WTC11 (cell line): ENCODE data around the gene SRSF4. TPM values are rescaled to one million over a fixed set of nuclear protein-coding genes. Genes with fewer than 3 reads are reported as not detected.

Source experiments
- ATAC-seq: fragments of 200-7000 bp; cut with Tn5 transposase; 2 replicates; pipeline ENCODE4 v1.10.0; 2021; ENCODE audit warnings: mild to moderate bottlenecking, moderate library complexity
- CTCF ChIA-PET: fragments of 300-600 bp; sonication (Branson Sonifier 250); formaldehyde crosslinking; loops from one replicate; lab custom pipeline; 2021; ENCODE audit warnings: antibody characterized with exemption; lab: Charles Lee
- POLR2A ChIA-PET: fragments of 350-600 bp; sonication (Branson Sonifier 250); formaldehyde crosslinking; loops from one replicate; lab custom pipeline; 2021; ENCODE audit warnings: antibody characterized with exemption; lab: Charles Lee
- DNase-seq: peaks from one replicate; pipeline ENCODE4 v3.0.0; 2021; ENCODE audit warnings: low spot score
- H3K27ac Mint-ChIP-seq: 2 replicates; pipeline ENCODE4 v1.8.0; 2021; ENCODE audit warnings: mixed read lengths
- H3K27me3 Mint-ChIP-seq: 2 replicates; pipeline ENCODE4 v1.8.0; 2021; ENCODE audit warnings: low read depth, mild to moderate bottlenecking, moderate library complexity, mixed read lengths
- H3K36me3 Mint-ChIP-seq: 2 replicates; pipeline ENCODE4 v1.8.0; 2021; ENCODE audit warnings: mixed read lengths
- H3K4me1 Mint-ChIP-seq: 2 replicates; pipeline ENCODE4 v1.8.0; 2022; ENCODE audit warnings: mixed read lengths
- H3K4me3 Mint-ChIP-seq: 2 replicates; pipeline ENCODE4 v1.8.0; 2021; ENCODE audit warnings: mild to moderate bottlenecking, moderate library complexity, mixed read lengths
- H3K9me3 Mint-ChIP-seq: 2 replicates; pipeline ENCODE4 v1.8.0; 2021; ENCODE audit warnings: mixed read lengths
- ATF1 ChIP-seq: sonication (generic); formaldehyde crosslinking; IDR thresholded peaks from 2 replicates; pipeline ENCODE4 v1.8.1; 2023; ENCODE audit warnings: mild to moderate bottlenecking, moderate library complexity, missing genetic modification reagents
- ELF4 ChIP-seq: sonication (generic); formaldehyde crosslinking; IDR thresholded peaks from 2 replicates; pipeline ENCODE4 v1.8.1; 2022; ENCODE audit warnings: low read depth, mild to moderate bottlenecking, moderate library complexity, missing genetic modification reagents
- EMX1 ChIP-seq: fragments of 250-450 bp; sonication (Bioruptor Pico); IDR thresholded peaks from 2 replicates; pipeline ENCODE4 v1.8.0; 2021; ENCODE audit warnings: mild to moderate bottlenecking
- ETV6 ChIP-seq: sonication (generic); formaldehyde crosslinking; IDR thresholded peaks from 2 replicates; pipeline ENCODE4 v1.8.1; 2022; ENCODE audit warnings: mild to moderate bottlenecking, missing genetic modification reagents
- FOXK1 ChIP-seq: sonication (generic); formaldehyde crosslinking; IDR thresholded peaks from 2 replicates; pipeline ENCODE4 v1.8.0; 2022; ENCODE audit warnings: mild to moderate bottlenecking, moderate library complexity, missing genetic modification reagents
- GRHL2 ChIP-seq: fragments of 250-450 bp; sonication (Bioruptor Pico); IDR thresholded peaks from 2 replicates; pipeline ENCODE4 v1.8.0; 2022; ENCODE audit warnings: mild to moderate bottlenecking, moderate library complexity; ENCODE audit not compliant: insufficient replicate concordance, severe bottlenecking
- HMGA2 ChIP-seq: fragments of 250-450 bp; sonication (Bioruptor Pico); IDR thresholded peaks from 2 replicates; pipeline ENCODE4 v1.4.0; 2021; ENCODE audit warnings: mild to moderate bottlenecking, moderate library complexity
- JAZF1 ChIP-seq: fragments of 250-450 bp; sonication (Bioruptor Pico); IDR thresholded peaks from 2 replicates; pipeline ENCODE4 v1.9.0; 2021; ENCODE audit warnings: moderate library complexity, mild to moderate bottlenecking, inconsistent platforms
- MYBL2 ChIP-seq: sonication (generic); formaldehyde crosslinking; IDR thresholded peaks from 2 replicates; pipeline ENCODE4 v1.8.1; 2023; ENCODE audit warnings: mild to moderate bottlenecking, moderate library complexity, missing genetic modification reagents
- OVOL2 ChIP-seq: fragments of 250-450 bp; sonication (Bioruptor Pico); IDR thresholded peaks from 2 replicates; pipeline ENCODE4 v1.9.0; 2021; ENCODE audit warnings: mild to moderate bottlenecking, borderline replicate concordance
- ZNF219 ChIP-seq: sonication (generic); formaldehyde crosslinking; IDR thresholded peaks from 2 replicates; pipeline ENCODE4 v1.8.0; 2023; ENCODE audit warnings: missing genetic modification reagents, mild to moderate bottlenecking, borderline replicate concordance
- ZNF232 ChIP-seq: sonication (generic); formaldehyde crosslinking; IDR thresholded peaks from 2 replicates; pipeline ENCODE4 v1.8.0; 2022; ENCODE audit warnings: mild to moderate bottlenecking, missing genetic modification reagents
- ZNF416 ChIP-seq: fragments of 250-450 bp; sonication (Bioruptor Pico); IDR thresholded peaks from 2 replicates; pipeline ENCODE4 v1.9.0; 2021; ENCODE audit warnings: mild to moderate bottlenecking, inconsistent platforms
- total RNA-seq: library from RNA; stranded (reverse); gene quantifications from 3 replicates; pipeline ENCODE4 v1.2.3, GENCODE V29; 2021
- TF ChIP-seq, protein P1 (sequence below): fragments of 250-450 bp; sonication (Bioruptor Pico); conservative IDR thresholded peaks from 2 replicates; pipeline ENCODE4 v1.9.0; 2021; ENCODE audit warnings: mild to moderate bottlenecking
- TF ChIP-seq, protein P2 (sequence below): fragments of 250-450 bp; sonication (Bioruptor Pico); IDR thresholded peaks from 2 replicates; pipeline ENCODE4 v1.9.0; 2021; ENCODE audit warnings: moderate library complexity, mild to moderate bottlenecking, inconsistent platforms, borderline replicate concordance
- TF ChIP-seq, protein P3 (sequence below): sonication (generic); formaldehyde crosslinking; IDR thresholded peaks from 2 replicates; pipeline ENCODE4 v1.8.1; 2022; ENCODE audit warnings: low read depth, missing genetic modification reagents, borderline replicate concordance
- TF ChIP-seq, protein P4 (sequence below): fragments of 250-450 bp; sonication (Bioruptor Pico); IDR thresholded peaks from 2 replicates; pipeline ENCODE4 v2.1.2; 2022; ENCODE audit warnings: mild to moderate bottlenecking, moderate library complexity

SRSF4 gene
- total RNA-seq, 1 experiment from 2014 or later: 99.9 TPM

DNA sequence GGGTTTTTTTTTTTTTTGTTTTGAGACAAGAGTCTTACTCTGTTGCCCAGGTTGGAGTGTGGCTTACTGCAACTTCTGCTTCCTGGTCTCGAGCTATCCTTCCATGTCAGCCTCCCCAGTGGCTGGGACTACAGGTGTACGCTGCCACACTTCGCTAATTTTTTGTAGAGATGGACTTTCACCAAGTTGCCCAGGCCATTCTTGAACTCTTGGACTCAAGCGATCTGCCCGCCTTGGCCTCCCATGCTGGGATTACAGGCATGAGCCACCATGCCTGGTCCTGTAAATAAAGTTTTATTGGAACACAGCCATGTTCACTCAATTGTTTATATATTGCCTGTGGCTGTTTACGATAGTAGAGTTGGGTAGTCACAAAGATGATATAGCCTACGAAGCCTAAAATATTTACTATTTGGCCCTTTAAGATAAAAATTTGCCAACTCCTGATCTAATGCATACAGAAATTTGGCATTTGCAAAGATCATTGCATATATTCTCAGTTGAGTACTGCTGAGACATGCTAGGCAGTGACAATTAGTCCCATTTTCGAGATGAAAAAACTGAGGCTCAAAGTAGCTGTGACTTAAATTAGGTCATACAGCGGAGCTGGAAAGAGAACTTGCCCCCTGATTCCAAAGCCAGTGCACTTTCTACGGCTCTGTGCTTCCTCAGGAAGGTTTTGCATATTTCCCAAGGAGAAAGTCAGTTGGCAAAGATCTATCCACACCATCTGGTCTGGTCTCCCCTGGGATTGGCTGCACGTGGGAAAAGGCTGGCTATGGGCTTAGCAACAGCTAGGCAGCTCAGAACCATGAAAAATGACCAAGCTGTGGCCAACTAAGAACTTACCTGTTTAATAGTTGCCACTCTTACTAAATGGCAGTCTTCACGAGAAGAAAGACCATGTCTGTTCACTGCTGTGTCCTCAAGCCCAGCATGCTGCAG, 29.7 kb upstream of the SRSF4 start:
- CTCF ChIA-PET: interaction anchor here (1.2 kb wide), 1 partner anchor 9 kb away, joined by 6 read pairs; no protein-coding TSS in a partner anchor
- ATAC-seq: no peak
- no peak for DNase-seq
- no peak overlapping the region for H3K27ac Mint-ChIP-seq
- H3K27me3 Mint-ChIP-seq: no peaks in the 10 kb centered on the region
- H3K4me3 Mint-ChIP-seq: no peak overlapping the region
- no peaks in the 10 kb centered on the region for H3K9me3 Mint-ChIP-seq
- no peaks in the 10 kb centered on the region for H3K4me1 Mint-ChIP-seq
- POLR2A ChIA-PET: no interaction called here
- TF ChIP-seq, protein P1, sequence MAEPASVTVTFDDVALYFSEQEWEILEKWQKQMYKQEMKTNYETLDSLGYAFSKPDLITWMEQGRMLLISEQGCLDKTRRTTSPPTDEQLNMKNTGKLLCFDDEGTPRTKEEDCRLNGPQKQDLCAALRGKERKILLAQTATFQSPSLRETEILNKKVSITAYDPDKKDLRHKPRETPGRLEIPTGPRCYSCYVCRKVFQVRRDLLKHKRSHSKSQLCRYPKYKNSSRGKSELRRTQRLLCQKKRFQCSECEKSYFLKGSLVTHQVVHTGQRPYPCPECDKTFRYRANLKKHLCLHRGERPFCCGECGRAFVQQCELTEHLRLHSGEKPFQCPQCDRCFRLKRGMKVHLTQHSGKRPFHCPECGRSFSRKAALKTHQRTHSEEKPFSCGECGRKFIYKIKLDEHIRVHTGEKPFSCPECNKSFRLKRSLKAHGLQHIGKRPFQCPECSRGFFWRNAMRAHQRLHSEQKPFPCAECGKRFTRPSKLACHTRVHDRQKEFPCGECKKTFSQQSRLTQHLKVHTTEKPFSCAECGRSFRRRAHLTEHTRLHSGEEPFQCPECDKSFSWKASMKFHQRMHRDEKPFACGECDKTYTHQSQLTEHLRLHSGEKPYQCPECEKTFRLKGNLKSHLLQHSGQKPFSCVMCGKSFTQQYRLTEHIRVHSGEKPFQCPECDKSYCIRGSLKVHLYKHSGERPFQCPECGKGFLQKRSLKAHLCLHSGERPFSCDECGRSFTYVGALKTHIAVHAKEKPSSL (CRISPR knock-in tag): no peak
- TF ChIP-seq FOXK1 (CRISPR knock-in tag) (no peak), ZNF416 (CRISPR knock-in tag) (no peak), MYBL2 (no peak), ZNF219 (CRISPR knock-in tag) (no peak), ETV6 (CRISPR knock-in tag) (no peak), EMX1 (CRISPR knock-in tag) (no peak), ATF1 (CRISPR knock-in tag) (no peak), ELF4 (CRISPR knock-in tag) (no peak), ZNF232 (CRISPR knock-in tag) (no peak)
- TF ChIP-seq, protein P2, sequence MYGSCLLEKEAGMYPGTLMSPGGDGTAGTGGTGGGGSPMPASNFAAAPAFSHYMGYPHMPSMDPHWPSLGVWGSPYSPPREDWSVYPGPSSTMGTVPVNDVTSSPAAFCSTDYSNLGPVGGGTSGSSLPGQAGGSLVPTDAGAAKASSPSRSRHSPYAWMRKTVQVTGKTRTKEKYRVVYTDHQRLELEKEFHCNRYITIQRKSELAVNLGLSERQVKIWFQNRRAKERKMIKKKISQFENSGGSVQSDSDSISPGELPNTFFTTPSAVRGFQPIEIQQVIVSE (CRISPR knock-in tag): no peak
- TF ChIP-seq, protein P3, sequence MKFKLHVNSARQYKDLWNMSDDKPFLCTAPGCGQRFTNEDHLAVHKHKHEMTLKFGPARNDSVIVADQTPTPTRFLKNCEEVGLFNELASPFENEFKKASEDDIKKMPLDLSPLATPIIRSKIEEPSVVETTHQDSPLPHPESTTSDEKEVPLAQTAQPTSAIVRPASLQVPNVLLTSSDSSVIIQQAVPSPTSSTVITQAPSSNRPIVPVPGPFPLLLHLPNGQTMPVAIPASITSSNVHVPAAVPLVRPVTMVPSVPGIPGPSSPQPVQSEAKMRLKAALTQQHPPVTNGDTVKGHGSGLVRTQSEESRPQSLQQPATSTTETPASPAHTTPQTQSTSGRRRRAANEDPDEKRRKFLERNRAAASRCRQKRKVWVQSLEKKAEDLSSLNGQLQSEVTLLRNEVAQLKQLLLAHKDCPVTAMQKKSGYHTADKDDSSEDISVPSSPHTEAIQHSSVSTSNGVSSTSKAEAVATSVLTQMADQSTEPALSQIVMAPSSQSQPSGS (CRISPR knock-in tag): no peak
- TF ChIP-seq, protein P4, sequence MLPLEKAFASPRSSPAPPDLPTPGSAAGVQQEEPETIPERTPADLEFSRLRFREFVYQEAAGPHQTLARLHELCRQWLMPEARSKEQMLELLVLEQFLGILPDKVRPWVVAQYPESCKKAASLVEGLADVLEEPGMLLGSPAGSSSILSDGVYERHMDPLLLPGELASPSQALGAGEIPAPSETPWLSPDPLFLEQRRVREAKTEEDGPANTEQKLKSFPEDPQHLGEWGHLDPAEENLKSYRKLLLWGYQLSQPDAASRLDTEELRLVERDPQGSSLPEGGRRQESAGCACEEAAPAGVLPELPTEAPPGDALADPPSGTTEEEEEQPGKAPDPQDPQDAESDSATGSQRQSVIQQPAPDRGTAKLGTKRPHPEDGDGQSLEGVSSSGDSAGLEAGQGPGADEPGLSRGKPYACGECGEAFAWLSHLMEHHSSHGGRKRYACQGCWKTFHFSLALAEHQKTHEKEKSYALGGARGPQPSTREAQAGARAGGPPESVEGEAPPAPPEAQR: no peak
- peaks cover 40% of the 10 kb centered on the region for H3K36me3 Mint-ChIP-seq

DNA sequence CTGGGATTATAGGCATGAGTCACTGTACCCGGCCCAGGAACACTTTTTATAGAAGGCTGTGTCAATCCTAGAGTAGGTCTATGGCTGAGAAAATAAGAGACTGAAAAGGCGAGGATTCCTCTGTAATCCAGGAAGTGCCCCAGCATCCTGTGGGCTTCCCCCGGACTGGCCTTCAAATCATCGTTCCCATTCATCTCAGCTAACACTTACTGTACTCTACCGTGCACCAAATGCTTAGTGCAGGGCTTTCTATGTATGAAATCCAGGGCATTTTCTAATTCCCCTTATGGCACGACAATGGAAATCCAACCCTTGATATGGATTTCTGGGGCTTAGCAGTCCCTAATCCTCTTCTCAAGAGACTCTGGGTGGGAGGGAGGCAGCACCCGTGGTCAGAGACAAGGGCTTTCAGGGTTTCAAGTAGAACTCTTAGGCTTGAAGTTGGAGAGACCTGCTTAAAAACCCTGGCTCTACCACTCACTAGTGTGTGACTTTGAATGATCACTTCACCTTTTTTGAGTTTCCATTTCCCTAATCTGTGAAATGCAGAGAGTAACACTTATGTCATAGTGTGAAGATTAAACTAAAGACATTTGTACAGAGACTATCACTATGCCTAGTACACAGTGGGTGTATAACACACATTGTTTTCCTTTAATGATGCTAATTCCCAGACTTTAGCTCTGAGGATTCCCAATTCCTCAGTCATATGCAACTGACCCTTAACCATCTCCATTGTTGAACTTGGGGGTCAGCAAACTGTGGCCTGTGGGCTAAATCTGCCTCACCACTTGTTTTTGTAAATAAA, 28.8 kb upstream of the SRSF4 start:
- ChIA-PET CTCF (interaction anchor here (0.7 to 0.9 kb wide), 2 partner anchors 13 to 83 kb away, joined by 3 to 5 read pairs; no protein-coding TSS in a partner anchor), POLR2A (no interaction called here)
- ATAC-seq (no peak), DNase-seq (no peak)
- Mint-ChIP-seq H3K9me3 (no peaks in the 10 kb centered on the region), H3K27ac (no peak overlapping the region), H3K27me3 (no peaks in the 10 kb centered on the region), H3K36me3 (peaks cover 43% of the 10 kb centered on the region), H3K4me3 (no peak overlapping the region), H3K4me1 (no peaks in the 10 kb centered on the region)
- TF ChIP-seq GRHL2 (CRISPR knock-in tag) (no peak), HMGA2 (no peak), JAZF1 (CRISPR knock-in tag) (no peak), OVOL2 (CRISPR knock-in tag) (no peak)
